Activated CD4-positive, alpha-beta T cell treated with anti-CD3 and anti-CD28 coated beads, Interleukin-2, Interleukin-6, amounts not matched to agents 100 ng/mL and 50 ng/mL, durations not matched to agents 16 hours and 8 hours (primary cell): Measurements from ENCODE around the gene UGT1A8.
"Not testable (repeated sequence)": the region's sequence is repeated elsewhere in the genome, so short reads cannot be mapped to it uniquely, and the experiment has no call there.

ENCODE experiments used
- DNase-seq: peaks from one replicate; pipeline ENCODE4 v3.0.0-alpha.2; 2020

The UGT1A8 gene

DNA sequence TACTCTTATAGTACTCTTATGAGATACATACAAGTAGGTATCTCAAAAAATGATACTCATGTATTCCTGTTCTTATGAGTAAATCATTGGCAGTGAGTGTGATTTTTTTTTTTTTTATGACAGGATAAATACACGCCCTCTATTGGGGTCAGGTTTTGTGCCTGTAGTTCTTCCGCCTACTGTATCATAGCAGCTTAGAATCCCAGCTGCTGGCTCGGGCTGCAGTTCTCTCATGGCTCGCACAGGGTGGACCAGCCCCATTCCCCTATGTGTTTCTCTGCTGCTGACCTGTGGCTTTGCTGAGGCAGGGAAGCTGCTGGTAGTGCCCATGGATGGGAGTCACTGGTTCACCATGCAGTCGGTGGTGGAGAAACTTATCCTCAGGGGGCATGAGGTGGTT lies at the start of gene UGT1A8:
Gene UGT1A8, plus strand, starts transcription at position 158 of the 400 bp plus-strand sequence. Its CDS starts 75 bp downstream, at position 233.
- DNase-seq = not testable (repeated sequence)

DNA sequence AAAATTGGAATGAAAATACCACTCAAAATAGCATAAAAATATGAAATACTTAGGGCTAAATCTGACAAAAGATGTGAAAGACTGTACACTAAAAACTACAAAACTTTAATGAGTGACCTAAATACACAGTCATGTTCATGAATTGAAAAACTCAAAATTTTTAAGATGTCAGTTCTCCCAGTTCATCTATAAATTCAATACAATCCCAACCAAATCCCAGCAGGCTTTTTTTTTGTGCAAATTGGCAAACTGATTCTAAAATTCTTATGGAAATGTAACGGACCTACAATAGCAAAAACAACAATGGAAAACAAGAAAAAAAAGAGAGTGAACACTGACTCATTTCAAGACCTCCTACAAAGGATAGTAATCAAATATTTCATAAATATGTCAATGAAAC lies 46.4 kb upstream of the UGT1A8 start:
- DNase-seq = no peak

DNA sequence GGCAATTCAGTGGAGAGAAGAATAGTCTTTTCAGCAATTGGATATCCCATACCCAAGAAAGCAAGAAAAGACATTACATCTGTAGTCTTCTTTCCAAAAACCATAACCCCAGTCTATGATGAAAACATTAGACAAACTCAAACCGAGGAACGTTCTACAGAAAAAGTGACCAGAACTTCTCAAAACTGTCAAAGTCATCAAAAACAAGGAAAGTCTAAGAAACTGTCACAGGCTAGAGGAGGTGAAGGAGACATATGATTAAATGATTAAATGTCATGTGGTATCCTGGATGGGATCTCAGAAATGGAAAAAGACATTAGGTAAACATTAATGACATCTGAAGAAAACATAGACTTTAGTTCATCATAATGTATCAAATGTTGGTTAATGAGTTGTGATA lies 46.0 kb upstream of the UGT1A8 start:
- no peak for DNase-seq

DNA sequence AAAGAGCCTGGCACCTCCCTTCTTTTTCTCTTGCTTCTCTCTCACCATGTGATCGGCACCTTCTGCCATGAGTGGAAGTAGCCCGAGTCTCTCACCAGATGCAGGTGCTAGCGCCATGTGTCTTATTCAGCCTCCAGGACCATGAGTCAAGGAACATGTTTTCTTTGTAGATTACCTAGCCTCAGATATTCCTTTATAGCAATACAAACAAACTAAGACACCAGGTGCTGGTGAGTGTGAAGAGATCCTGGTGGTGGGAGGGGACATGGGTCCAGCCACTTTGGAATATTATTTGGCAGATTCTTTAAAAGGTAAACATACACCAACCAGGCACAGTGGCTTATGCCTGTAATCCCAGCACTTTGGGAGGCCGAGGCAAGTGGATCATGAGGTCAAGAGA lies 45.0 kb upstream of the UGT1A8 start:
- DNase-seq = no peak

DNA sequence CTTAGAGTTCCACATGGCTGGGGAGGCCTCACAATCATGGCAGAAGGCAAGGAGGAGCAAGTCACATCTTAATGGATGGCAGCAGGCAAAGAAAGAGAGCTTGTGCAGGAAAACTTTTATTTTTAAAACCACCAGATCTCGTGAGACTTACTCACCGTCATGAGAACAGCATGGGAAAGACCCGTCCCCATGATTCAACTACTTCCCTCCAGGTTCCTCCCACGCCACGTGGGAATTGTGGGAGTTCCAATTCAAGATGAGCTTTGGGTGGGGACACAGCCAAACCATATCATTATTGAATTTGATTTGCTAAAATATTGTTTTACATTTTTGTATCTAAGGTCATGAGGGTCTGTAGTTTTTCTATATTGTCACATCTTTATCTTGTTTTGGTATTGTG lies 40.1 kb upstream of the UGT1A8 start:
- not testable (repeated sequence) for DNase-seq

DNA sequence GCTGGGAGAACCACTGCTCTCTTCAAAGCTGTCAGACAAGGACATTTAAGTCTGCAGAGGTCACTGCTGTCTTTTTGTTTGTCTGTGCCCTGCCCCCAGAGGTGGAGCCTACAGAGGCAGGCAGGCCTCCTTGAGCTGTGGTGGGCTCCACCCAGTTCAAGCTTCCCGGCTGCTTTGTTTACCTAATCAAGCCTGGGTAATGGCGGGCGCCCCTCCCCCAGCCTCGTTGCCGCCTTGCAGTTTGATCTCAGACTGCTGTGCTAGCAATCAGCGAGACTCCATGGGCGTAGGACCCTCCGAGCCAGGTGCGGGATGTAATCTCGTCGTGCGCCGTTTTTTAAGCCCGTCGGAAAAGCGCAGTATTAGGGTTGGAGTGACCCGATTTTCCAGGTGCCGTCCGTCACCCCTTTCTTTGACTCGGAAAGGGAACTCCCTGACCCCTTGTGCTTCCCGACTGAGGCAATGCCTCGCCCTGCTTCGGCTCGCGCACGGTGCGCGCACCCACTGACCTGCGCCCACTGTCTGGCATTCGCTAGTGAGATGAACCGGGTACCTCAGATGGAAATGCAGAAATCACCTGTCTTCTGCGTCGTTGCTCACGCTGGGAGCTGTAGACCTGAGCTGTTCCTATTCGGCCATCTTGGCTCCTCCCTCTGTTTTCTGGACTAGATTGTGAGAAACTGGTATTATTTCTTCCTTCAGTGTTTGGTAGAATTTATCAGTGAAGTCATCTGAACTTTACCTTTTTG lies 34.0 kb upstream of the UGT1A8 start:
- not testable (repeated sequence) for DNase-seq

DNA sequence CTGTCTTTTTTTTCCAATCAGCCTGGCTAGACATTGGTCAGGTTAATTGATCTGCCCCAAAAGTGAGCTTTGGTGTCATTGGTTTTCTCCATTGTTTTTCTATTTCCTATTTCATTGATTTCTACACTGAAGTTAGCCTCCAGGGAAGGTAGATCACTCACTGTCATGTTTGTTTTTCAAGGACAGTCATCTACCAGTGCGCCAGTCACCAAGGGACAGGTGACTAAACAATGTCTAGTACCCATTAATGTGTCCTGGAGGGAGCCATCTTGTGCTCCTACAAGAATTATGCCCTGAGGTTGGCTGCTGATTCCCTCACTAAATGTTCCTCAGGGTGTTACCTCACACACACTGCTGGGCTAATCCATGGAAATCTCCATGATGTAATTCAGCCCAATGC lies 33.2 kb upstream of the UGT1A8 start:
- DNase-seq = no peak

DNA sequence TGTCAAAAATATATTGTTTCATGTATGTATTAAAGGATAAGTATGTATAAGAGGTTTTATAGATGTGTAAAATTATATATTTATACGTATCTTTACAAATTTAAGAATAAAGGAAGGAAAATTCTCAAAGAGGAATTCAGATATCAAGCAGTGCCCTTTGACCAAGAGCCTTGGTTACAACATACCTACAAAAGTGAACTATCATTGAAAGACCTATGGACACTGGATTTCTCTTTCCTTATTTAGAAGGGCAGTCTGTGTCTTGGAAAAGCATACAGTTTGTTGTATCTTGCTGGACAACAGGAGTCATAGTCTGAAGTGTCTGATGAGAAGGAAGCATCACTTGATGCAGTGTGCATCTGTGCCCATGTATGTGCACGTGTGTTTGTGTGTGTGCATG lies 29.0 kb upstream of the UGT1A8 start:
- DNase-seq = no peak

DNA sequence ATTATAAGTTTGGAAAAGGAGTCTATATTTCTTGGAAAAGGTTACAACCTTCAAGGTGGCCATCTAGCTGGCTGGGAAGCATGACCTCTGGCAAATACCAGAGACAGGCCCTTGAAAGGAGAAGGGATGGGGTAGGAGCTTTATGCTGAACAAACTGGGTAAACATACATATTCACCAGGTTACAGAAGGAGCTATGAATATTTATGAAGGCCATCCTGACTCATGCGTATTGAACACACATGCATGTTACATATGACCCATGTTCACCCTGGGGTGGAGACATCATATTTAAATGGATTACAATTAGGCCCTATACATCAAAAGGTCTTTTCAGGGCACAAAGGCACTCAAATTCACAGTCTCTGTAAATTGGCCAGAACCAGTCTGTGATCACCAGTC lies 24.7 kb upstream of the UGT1A8 start:
- not testable (repeated sequence) for DNase-seq

DNA sequence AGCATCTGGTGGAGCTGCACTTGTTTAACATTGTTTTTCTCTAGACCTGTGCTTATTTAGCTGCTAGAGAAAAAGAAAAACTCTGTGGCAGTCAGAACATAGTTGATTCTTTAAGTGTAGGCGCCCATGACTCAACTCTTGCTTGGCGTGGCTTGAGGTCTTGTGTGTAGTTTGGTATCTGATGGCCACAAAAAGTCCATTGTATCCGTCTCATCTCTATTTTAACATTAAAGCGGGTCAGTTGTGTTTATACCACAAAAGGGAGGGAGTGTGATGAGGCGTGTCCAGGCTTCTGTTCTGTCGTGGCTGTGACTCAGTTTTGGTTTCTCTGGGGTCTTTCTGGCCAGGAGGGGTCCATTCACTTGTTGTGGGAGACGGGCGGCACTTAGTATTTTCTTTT lies 24.2 kb upstream of the UGT1A8 start:
- DNase-seq = no peak

DNA sequence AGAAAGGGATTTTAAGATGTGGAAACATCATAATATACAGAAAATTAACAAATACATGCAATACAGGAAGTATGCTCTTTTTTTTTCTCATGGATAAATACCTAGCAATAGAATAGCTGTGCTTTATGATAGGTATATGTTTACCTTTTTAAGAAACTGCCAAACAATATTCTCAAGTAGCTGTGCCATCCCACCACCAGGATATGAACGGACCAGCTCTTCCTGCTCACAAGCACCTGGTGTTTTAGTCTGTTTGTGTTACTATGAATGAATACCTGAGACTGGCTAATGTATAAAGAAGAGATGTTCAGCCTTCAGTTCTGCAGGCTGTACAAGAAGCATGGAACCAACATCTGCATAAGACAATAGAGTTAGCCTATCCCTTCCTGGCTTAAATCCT lies 19.9 kb upstream of the UGT1A8 start:
- no peak for DNase-seq

DNA sequence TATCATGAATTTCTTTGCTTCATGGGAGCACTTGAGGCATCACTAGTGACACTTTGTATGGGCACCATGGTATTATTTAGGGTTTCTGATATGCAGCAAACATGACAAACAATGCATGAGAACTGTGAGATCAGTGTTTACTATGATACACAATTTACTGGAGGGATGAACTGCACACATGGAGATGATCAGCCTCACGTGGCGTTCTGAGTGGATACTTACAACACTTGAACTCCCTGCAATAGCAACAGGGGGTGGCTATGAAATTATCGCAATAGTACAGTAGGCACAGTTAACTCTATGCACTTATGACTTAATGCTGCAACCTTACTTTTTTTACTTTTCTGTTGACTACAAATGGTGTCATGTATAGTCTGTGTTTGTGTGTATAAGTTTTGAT lies 18.5 kb upstream of the UGT1A8 start:
- DNase-seq = no peak

DNA sequence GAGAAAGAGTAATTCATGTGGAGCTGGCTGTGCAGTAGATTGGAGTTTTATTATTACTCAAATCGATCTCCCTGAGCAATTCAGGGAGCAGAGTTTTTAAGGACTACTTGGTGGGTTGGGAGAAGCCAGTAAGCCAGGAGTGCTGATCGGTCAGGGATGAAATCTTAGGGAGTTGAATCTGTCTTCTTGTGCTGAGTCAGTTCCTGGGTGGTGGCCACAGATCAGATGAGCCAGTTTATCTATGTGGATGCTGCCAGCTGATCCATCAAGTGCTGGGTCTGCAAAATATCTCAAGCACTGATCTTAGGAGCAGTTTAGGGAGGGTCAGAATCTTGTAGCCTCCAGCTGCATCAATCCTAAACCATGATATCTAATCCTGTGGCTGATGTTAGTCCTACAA lies 17.0 kb upstream of the UGT1A8 start:
- no peak for DNase-seq

DNA sequence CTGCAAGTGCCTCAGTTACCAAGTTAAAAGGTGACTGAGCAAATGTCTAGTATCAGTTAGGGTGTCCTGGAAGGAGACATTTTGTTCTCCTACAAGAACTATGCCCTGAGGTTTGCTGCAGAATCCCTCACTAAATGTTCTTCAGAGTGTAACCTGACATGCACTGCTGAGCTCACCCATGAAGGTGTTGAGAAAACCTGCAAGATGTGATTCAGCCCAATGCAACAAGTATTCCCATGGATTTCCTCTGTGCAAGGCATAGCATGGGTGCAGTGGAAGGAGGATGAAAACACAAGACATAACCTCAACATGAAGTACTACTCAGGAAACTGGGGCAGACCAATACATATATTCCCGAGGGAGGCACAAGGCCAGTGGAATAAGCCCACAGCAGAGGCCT lies 15.4 kb upstream of the UGT1A8 start:
- DNase-seq = no peak

DNA sequence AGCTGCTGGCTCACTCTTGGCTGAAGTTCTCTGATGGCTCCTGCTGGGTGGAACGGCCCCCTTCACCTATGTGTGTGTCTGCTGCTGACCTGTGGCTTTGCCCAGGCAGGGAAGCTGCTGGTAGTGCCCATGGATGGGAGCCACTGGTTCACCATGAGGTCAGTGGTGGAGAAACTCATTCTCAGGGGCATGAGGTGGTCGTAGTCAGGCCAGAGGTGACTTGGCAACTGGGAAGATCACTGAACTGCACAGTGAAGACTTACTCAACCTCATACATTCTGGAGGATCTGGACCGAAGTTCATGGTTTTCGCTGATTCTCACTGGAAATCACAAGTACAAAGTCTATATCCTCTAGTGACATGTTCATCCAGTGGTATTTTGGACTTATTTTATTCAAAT lies 13.9 kb upstream of the UGT1A8 start:
- no peak for DNase-seq

DNA sequence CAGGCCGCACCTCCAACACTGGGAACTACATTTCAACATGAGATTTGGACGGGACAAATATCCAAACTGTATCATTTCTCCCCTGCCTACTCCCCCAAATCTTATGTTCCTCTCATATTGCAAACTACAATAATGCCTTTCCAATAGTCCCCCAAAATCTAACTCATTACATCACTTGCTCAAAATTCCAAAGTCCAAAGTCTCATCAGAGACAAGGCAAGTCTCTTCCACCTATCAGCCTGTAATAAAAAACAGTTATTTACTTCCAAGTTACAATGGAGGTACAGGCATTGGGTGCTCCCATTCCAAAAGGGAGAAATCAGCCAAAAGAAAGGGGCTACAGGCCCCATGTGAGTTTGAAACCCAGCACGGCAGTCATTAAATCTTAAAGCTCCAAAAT lies 12.6 kb upstream of the UGT1A8 start:
- no peak for DNase-seq

DNA sequence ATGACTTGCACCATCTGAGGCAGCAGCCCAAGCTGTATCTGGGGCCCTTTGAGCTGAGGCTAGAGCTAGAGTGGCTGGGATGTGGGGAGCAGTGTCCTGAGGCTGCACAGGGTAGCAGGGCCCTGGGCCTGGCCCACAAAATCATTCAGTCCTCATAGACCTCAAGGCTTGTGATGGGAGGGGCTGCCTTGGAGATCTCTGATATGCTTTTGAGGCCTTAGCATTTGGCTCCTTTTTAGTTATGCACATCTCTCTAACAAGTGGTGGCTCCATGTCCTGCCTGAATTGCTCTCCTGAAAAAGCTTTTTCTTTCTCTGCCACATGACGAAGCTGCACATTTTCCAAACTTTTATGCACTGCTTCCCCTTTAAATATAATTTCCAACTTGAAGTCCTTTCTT lies 11.8 kb upstream of the UGT1A8 start:
- no peak for DNase-seq

DNA sequence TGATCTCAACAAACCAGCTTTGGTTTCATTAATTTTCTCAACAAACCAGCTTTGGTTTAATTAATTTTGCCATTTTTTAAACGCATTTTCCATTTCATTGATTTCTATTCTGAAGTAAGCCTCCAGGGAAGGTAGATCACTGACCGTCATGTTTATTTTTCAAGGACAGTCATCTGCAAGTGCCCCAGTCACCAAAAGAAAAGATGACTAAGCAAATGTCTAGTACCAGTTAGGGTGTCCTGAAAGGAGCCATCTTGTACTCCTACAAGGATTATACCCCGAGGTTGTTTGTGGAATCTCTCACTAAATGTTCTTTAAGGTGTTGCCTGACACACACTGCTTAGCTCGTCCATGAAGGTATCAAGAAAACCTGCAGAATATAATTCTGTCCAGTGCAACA lies 6.1 kb upstream of the UGT1A8 start:
- DNase-seq = no peak

DNA sequence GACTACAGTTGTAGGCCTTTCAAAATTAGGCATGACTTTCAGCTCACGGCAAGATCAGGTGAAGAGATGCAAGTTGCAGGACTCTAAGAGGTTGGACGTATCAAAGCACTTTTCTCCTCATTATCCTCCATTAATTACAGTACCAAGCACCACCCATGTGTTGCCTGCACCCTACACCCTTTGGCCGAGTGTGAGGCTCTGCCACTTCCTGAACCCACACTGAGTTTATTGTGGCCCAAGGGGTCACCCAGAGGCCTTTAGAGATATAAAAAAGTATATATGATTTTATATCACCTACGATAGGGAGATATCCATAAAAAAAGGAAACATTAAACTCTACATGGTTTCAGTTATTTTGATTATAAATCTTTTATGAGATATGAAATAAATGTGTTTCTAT lies 2.8 kb downstream of the UGT1A8 start:
- no peak for DNase-seq

DNA sequence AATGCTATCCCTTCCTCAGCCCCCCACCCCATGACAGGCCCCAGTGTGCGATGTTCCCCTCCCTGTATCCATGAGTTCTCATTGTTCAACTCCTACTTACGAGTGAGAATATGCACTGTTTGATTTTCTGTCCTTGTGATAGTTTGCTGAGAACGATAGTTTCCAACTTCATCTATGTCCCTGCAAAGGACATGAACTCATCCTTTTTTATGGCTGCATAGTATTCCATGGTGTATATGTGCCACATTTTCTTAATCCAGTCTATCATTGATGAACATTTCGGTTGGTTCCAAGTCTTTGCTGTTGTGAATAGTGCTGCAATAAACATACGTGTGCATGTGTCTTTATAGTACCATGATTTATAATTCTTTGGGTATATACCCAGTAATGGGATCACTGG lies 4.4 kb downstream of the UGT1A8 start:
- not testable (repeated sequence) for DNase-seq

DNA sequence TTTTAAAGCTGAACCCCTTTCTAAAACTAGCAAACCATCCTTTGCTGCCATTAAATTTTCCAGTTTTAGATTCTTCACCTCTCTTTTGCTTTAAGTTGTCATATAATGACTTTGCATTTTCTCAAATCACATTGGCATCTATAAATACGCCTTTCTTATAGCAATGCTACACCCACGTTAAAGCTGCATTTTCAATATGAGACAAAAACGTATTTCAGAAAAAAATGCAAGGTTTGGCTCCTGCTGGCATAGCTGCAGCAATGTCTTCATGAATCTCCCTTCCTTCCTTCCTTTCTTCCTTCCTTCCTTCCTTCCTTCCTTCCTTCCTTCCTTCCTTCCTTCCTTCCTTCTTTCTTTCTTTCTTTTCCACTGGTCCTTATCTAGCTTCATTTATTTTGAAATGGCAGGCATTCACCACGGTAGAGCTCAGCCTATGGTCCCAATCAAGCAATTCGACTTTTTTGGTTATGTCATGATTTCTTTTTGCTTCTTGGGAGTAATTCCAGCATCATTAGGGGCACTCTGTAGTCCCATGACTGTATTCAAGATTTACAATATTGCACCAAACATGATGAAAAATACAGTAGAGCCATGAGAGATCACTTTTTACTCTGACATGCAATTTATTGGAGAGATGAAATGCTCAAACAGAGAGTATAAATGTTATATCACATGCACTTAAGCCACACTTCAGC lies 10.0 kb downstream of the UGT1A8 start:
- no peak for DNase-seq

DNA sequence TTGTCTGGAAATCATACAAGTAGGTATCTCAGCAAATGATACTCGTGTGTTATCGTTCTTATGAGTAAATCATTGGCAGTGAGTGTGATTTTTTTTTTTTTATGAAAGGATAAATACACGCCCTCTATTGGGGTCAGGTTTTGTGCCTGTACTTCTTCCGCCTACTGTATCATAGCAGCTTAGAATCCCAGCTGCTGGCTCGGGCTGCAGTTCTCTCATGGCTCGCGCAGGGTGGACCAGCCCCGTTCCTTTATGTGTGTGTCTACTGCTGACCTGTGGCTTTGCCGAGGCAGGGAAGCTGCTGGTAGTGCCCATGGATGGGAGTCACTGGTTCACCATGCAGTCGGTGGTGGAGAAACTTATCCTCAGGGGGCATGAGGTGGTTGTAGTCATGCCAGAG lies 18.9 kb downstream of the UGT1A8 start, which contains the start of gene UGT1A10:
Gene UGT1A10, plus strand, starts transcription at position 143 of the 400 bp plus-strand sequence. Its CDS starts 75 bp downstream, at position 218.
- not testable (repeated sequence) for DNase-seq

DNA sequence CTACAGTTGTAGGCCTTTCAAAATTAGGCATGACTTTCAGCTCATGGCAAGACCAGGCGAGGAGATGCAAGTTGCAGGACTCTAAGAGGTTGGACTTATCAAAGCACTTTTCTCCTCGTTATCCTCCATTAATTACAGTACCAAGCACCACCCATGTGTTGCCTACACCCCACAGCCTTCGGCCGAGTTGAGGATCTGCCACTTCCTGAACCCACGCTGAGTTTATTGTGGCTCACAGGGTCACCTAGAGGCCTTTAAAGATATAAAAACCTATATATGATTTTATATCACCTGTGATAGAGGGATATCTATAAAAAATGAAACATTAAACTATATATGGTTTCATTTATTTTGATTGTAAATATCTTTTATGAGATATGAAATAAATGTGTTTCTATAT lies 21.4 kb downstream of the UGT1A8 start:
- no peak for DNase-seq

DNA sequence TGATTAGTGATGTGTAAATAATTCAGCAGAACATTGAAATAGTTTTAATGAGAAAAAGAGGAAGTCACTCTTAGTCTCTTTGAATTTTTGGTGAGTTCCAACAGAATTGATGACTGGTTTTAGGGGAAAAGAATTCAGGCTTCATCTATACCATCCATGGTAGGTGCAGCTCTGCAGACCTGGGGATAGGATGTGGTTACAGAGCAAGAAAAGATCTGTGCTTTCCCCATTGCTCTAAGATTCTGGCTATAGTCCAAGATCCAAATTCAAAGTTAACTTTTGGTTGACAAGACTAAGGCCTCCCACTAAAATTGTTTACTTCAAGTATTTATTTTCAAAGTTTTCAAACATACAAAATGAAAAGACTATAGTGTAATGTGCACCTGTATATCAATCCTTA lies 22.4 kb downstream of the UGT1A8 start:
- no peak for DNase-seq

DNA sequence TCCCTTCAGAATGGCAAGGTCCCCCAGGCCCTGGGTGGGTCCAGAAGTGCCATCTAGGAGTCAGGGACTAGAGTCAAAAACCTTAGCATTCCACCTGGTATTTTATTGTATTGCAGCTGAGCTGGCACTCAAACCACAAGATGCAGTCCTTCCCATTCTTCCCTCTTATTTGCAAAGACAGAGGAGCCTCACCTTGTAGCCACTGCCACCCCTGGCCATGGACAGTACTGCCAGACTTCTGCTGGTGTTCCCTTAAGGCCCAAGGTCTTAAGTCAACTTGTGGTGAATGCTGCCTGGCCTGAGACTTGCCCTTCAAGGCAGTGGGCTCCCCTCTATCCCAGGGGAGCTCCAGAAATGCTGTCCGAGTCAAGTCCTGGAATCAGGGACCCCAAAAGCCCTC lies 25.7 kb downstream of the UGT1A8 start:
- DNase-seq = no peak
